GM21717 (cell line): ENCODE results near the gene SIX1.

Source experiments
- ATAC-seq: cut with Tn5 transposase; IDR thresholded peaks from one replicate; pipeline ENCODE4 v1.9.1; 2021; ENCODE audit warnings: mild to moderate bottlenecking, moderate library complexity; ENCODE audit not compliant: unreplicated experiment

Gene SIX1

GRCh38 chr14:60648934-60649874, at the start of gene SIX1:
Gene SIX1 (minus strand): TSS chr14:60649477. CDS start chr14:60649189, 288 bp downstream.
- ATAC-seq: peak; percentile 38

GRCh38 chr14:60695327-60695726, 46.0 kb upstream of the SIX1 start:
- no peak for ATAC-seq

- no peak for ATAC-seq
These were observed 42.3 kb upstream of the SIX1 start for GRCh38 chr14:60691383-60692113.

- no peak for ATAC-seq
These were observed 37.6 kb upstream of the SIX1 start for GRCh38 chr14:60686865-60687264.

GRCh38 chr14:60684203-60684602, 34.9 kb upstream of the SIX1 start:
- no peak for ATAC-seq

- no peak for ATAC-seq
These were observed 32.0 kb upstream of the SIX1 start for GRCh38 chr14:60681271-60681670.

- ATAC-seq: no peak
These were observed 31.2 kb upstream of the SIX1 start for GRCh38 chr14:60680511-60680910.

GRCh38 chr14:60679566-60680258, 30.4 kb upstream of the SIX1 start:
- ATAC-seq: no peak

GRCh38 chr14:60677701-60678100, 28.4 kb upstream of the SIX1 start:
- ATAC-seq: no peak

GRCh38 chr14:60670989-60671388, 21.7 kb upstream of the SIX1 start:
- no peak for ATAC-seq

- ATAC-seq: no peak
These were observed 19.3 kb upstream of the SIX1 start for GRCh38 chr14:60668431-60669112.

GRCh38 chr14:60665177-60665550, 15.9 kb upstream of the SIX1 start:
- ATAC-seq: no peak

GRCh38 chr14:60662982-60663381, 13.7 kb upstream of the SIX1 start:
- ATAC-seq: no peak

- ATAC-seq: no peak
These were observed 12.4 kb upstream of the SIX1 start for GRCh38 chr14:60661721-60662120.

- no peak for ATAC-seq
These were observed 9.8 kb upstream of the SIX1 start for GRCh38 chr14:60658909-60659585.

GRCh38 chr14:60658211-60658690, 9.0 kb upstream of the SIX1 start:
- no peak for ATAC-seq

- ATAC-seq: no peak
These were observed 8.4 kb upstream of the SIX1 start for GRCh38 chr14:60657456-60658210.

- ATAC-seq: peak; percentile 82
These were observed 7.6 kb upstream of the SIX1 start for GRCh38 chr14:60656686-60657455.
